Brain microvascular endothelial cell (primary cell): ENCODE measurements around the gene TSPO.
A peak's percentile ranks its signal among the peaks of the same experiment; 100 is the strongest.

Experiments
- DNase-seq: peaks from one replicate; pipeline ENCODE4 v3.0.0-alpha.2; 2020
- H3K27ac ChIP-seq: fragments of 250-450 bp; sonication (Bioruptor Pico); 2 replicates; pipeline ENCODE4 v1.5.1; 2020; ENCODE audit warnings: mild to moderate bottlenecking, moderate library complexity
- H3K27me3 ChIP-seq: fragments of 250-450 bp; sonication (Bioruptor Pico); replicated peaks from 2 replicates; pipeline ENCODE4 v1.5.1; 2020; ENCODE audit warnings: mild to moderate bottlenecking
- H3K36me3 ChIP-seq: fragments of 250-450 bp; sonication (Bioruptor Pico); replicated peaks from 2 replicates; pipeline ENCODE4 v1.5.1; 2020; ENCODE audit warnings: mild to moderate bottlenecking
- H3K4me3 ChIP-seq: 2 replicates; pipeline ENCODE4 v1.5.1; 2011; ENCODE audit warnings: low read depth, mild to moderate bottlenecking, control low read depth, low read length, moderate library complexity
- in situ Hi-C: cut with HindIII; loops from 2 replicates; pipeline ENCODE4 v1.10.0; 2017; ENCODE audit warnings: low sequenced_read_pairs, low pct_ligation_motif_present
- TF ChIP-seq, protein P1 (sequence below): IDR thresholded peaks from 2 replicates; pipeline ENCODE4 v1.5.1; 2011; ENCODE audit warnings: low read depth, mild to moderate bottlenecking, moderate library complexity, low read length, control low read depth, inconsistent platforms; ENCODE audit errors: missing control alignments

Gene TSPO

DNA sequence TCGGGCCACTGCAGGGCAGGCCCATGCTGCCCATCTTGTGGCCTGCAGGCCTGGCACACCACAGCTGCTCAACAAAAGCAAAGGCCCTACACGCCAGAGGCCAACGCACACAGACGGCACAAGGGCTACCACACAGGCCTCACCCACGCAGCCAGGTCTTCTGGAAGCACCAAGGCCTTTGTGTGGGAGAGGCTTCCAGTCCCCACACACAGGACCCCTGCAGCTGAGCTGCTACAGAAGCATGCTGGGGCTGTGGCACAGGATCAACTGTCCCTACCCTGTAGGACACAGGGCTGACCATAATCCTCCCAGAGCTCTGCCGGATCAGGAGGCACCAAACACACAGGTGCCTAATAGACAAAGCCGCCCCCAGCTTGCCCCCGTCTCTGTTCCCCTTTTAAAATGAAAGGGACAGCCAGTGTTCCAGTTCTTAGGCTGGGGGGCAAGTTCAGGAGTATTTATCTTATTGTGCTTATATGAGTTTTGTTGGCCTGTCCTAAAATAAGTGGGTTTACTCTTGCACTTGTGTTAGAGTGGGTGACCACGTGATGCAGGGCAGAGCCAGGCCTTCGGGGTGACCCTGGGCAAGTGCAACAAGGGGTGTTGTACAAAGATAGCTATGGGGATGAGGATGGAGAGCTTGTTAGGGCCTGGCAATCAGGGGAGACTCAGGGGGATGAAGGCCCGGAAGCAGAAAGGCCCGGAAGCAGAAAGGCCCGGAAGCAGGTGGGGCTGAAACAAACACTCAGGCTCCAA lies 30.1 kb downstream of the TSPO start:
- in situ Hi-C loops: no loop called here
- H3K27ac ChIP-seq: no peak overlapping the region
- H3K4me3 ChIP-seq: no peak overlapping the region
- TF ChIP-seq, protein P1, sequence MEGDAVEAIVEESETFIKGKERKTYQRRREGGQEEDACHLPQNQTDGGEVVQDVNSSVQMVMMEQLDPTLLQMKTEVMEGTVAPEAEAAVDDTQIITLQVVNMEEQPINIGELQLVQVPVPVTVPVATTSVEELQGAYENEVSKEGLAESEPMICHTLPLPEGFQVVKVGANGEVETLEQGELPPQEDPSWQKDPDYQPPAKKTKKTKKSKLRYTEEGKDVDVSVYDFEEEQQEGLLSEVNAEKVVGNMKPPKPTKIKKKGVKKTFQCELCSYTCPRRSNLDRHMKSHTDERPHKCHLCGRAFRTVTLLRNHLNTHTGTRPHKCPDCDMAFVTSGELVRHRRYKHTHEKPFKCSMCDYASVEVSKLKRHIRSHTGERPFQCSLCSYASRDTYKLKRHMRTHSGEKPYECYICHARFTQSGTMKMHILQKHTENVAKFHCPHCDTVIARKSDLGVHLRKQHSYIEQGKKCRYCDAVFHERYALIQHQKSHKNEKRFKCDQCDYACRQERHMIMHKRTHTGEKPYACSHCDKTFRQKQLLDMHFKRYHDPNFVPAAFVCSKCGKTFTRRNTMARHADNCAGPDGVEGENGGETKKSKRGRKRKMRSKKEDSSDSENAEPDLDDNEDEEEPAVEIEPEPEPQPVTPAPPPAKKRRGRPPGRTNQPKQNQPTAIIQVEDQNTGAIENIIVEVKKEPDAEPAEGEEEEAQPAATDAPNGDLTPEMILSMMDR: no peak
- H3K27me3 ChIP-seq: no peaks in the 10 kb centered on the region
- H3K36me3 ChIP-seq: peaks cover 22% of the 10 kb centered on the region
- no peak for DNase-seq

DNA sequence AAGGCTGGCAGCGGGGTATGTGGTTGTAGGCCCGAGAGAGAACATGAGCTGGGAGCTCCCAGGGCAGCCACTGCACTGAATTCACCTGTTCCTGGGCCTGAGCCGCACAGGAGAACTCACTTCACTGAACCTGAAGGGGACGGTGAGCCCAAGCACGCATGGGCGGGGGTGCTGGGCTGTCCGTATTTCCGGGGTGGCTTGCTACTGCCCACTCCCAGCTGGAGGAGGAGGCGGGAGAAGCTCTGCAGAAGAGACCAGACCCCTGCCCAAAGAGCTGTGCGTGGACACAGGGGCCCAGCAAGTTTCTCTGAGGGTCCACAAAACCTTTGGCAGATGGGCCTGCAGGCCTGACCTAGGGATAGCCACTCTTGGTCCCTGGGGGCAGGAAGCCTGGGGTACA lies 30.8 kb downstream of the TSPO start:
- in situ Hi-C loops: no loop called here
- Histone ChIP-seq H3K27ac (no peak overlapping the region), H3K4me3 (no peak overlapping the region), H3K27me3 (no peaks in the 10 kb centered on the region), H3K36me3 (peaks cover 22% of the 10 kb centered on the region)
- TF ChIP-seq, protein P1: no peak
- DNase-seq: no peak

DNA sequence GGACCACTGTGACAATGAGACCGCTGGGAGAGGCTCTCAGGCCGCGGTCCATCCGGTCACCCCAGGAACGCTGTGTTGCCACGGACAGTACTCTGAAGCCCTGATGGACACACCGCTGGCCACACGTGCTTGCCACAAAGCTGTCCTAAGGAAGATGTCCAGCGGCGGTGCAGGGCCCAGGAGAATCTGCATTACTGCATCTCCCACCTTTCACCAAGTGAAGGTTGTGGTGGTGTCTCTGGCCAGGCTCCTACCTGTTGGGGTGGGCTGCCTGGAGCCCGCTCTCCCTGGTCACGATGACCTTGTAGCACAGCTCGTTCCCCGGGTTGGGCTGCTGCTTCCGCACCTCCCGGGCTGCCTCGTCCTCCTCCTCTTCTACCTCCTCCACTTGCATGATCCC lies 31.4 kb downstream of the TSPO start:
- in situ Hi-C loops: no loop called here
- Histone ChIP-seq H3K27ac (no peak overlapping the region), H3K4me3 (no peak overlapping the region), H3K36me3 (peaks cover 20% of the 10 kb centered on the region), H3K27me3 (no peaks in the 10 kb centered on the region)
- TF ChIP-seq, protein P1: no peak
- DNase-seq: no peak

DNA sequence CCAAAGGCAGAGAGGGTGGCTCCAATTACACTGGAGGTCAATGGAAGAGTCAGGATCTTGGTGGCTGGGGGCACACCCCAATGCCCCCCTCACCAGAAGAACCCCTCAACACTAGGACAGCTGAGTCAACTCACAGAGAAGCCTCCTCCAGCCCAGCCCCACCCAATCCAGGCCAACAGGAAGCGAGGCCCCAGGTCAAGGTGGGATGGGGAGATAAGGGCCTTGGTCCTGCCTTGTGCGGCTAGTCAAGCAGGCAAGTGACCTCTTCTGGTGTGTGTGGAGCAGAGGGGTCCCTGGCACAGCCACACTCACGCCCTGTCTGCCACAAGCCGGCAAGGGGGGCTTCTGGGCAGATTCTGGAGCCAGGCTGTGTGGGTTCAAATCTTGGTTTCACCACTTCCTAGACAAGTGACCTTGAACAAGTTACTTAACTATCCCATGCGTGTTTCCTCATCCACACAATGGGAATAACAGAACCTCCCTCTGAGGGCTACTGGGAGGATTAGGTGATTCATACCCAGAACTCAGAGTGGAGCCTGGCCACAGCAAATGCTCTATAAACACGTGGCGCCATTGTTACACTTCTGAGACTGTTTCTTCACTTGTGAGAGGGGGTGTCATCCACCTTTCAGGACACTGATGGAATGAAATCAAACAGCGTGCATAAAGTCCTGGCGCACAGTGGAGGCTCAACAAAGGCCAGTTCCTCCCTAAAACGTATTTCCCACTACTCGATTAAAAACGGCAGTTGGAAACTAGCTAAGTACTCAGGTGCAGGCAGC lies 32.3 kb downstream of the TSPO start:
- no peak overlapping the region for H3K27ac ChIP-seq
- peaks cover 18% of the 10 kb centered on the region for H3K36me3 ChIP-seq
- peak; percentile 28 for DNase-seq

DNA sequence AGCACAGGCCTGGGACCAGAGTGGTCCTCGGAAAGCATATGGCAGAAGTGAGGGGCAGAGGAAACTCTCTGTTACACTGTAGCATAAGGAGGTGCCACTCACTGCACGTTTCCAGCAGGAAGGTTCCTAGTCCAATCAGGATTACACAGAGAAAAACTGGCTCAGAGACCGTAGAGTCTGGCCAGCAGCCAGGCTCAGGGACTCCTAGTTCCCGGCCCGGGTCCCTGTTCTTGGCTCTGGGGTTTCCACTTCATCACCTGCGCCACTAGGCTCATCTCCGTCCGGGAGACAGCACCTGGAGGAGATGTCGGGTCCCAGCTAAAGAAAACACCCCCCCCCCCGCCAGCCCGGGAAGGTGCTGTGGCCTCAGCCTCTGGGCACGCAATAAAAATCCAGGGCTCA lies 34.5 kb downstream of the TSPO start:
- DNase-seq: peak; percentile 20
- H3K27me3 ChIP-seq: no peaks in the 10 kb centered on the region
- H3K4me3 ChIP-seq: peak overlapping the region; percentile 71
- no peak overlapping the region for H3K27ac ChIP-seq
- TF ChIP-seq, protein P1: no peak
- in situ Hi-C loops: no loop called here
- no peaks in the 10 kb centered on the region for H3K36me3 ChIP-seq

More for the DNA sequence above, 32.3 kb downstream of the TSPO start:
- Histone ChIP-seq H3K4me3 (no peak overlapping the region), H3K27me3 (no peaks in the 10 kb centered on the region)
- in situ Hi-C loops: no loop called here
- TF ChIP-seq, protein P1: no peak
